GM12878 (cell line): ENCODE results near the gene ANXA11. TPM values are rescaled to one million over a fixed set of nuclear protein-coding genes. Genes with fewer than 3 reads are reported as not detected.

ENCODE experiments used
- ATAC-seq: fragments of 200-7000 bp; cut with Tn5 transposase; 3 replicates; pipeline ENCODE4 v1.9.1; 2020; ENCODE audit warnings: mild to moderate bottlenecking, moderate library complexity
- BruUV-seq: library from RNA; stranded (reverse); fragments of 400-500 nt; replicated peaks from 2 replicates; lab custom pipeline; 2021; lab: Mats Ljungman, UMichigan
- CTCF ChIA-PET: fragments of 300-600 bp; sonication (Branson Sonifier 250); formaldehyde crosslinking; extraction: SDS; loops from one replicate; lab custom pipeline; 2021; ENCODE audit warnings: inconsistent platforms; lab: Yijun Ruan, JAX
- POLR2A ChIA-PET: fragments of 350-600 bp; formaldehyde crosslinking; extraction: SDS; loops from one replicate; lab custom pipeline; 2021; ENCODE audit warnings: inconsistent platforms; lab: Charles Lee
- RAD21 ChIA-PET: fragments of 300-600 bp; sonication (Branson Sonifier 250); formaldehyde crosslinking; loops from one replicate; lab custom pipeline; 2023; ENCODE audit warnings: antibody characterized with exemption; ENCODE audit not compliant: unreplicated experiment; lab: Charles Lee
- SMC1A ChIA-PET: fragments of 300-600 bp; sonication (Branson Sonifier 250); formaldehyde crosslinking; loops from one replicate; lab custom pipeline; 2023; ENCODE audit not compliant: unreplicated experiment, uncharacterized antibody; lab: Charles Lee
- DNase-seq: peaks from one replicate; pipeline ENCODE4 v3.0.0-alpha.2; 2011; ENCODE audit warnings: low read depth, low spot score
- FAIRE-seq: peaks from 3 replicates; lab custom pipeline; 2011; peaks lifted over from hg19 to GRCh38; lab: Jason Lieb, UNC
- H2AFZ ChIP-seq: 2 replicates; pipeline ENCODE4 v1.6.0; 2011; ENCODE audit warnings: low read depth, low read length, control low read depth; ENCODE audit not compliant: control insufficient read depth
- H3K27ac ChIP-seq: 2 replicates; pipeline ENCODE4 v1.5.1; 2011; ENCODE audit warnings: control low read depth; ENCODE audit not compliant: control insufficient read depth, insufficient read depth
- H3K27me3 ChIP-seq, 2 experiments: replicated peaks in 1 of 2; 2 replicates each; pipeline versions ENCODE4 v1.6.0 to v1.6.1; 2011; ENCODE audit warnings: low read length in 1 of 2; ENCODE audit not compliant: control insufficient read depth in 2 of 2, insufficient read depth in 2 of 2
- H3K36me3 ChIP-seq, 2 experiments: 2 replicates each; pipeline ENCODE4 v1.5.1; 2011; ENCODE audit warnings: low read length in 1 of 2; ENCODE audit not compliant: control insufficient read depth in 2 of 2, insufficient read depth in 2 of 2
- H3K4me1 ChIP-seq: 2 replicates; pipeline ENCODE4 v1.6.1; 2011; ENCODE audit warnings: mild to moderate bottlenecking, low read length, moderate library complexity, mixed read lengths; ENCODE audit not compliant: control insufficient read depth, insufficient read depth
- H3K4me2 ChIP-seq: 2 replicates; pipeline ENCODE4 v1.6.0; 2011; ENCODE audit warnings: control low read depth; ENCODE audit not compliant: control insufficient read depth, insufficient read depth
- H3K4me3 ChIP-seq: fragments of 200-600 bp; sonication (generic); 2 replicates; pipeline ENCODE4 v1.5.1; 2016
- H3K79me2 ChIP-seq: 2 replicates; pipeline ENCODE4 v1.6.0; 2011; ENCODE audit warnings: low read length; ENCODE audit not compliant: control insufficient read depth, insufficient read depth
- H3K9ac ChIP-seq: 2 replicates; pipeline ENCODE4 v1.8.0; 2011; ENCODE audit warnings: low read length, control low read depth, mixed read lengths; ENCODE audit not compliant: control insufficient read depth, insufficient read depth
- H3K9me3 ChIP-seq: replicated peaks from 3 replicates; pipeline ENCODE4 v1.5.1; 2011; ENCODE audit warnings: mild to moderate bottlenecking, low read length; ENCODE audit not compliant: control insufficient read depth, insufficient read depth
- H4K20me1 ChIP-seq: 2 replicates; pipeline ENCODE4 v1.6.0; 2011; ENCODE audit not compliant: control insufficient read depth, insufficient read depth
- CREB1 ChIP-seq: IDR thresholded peaks from 2 replicates; pipeline ENCODE4 v1.6.1; 2012; ENCODE audit warnings: low read depth, mild to moderate bottlenecking, inconsistent platforms
- FOXK2 ChIP-seq: fragments of 450-650 bp; IDR thresholded peaks from 2 replicates; pipeline ENCODE4 v1.6.1; 2017; ENCODE audit warnings: mild to moderate bottlenecking, moderate library complexity
- HDAC2 ChIP-seq: fragments of 200-600 bp; sonication (generic); IDR thresholded peaks from 2 replicates; pipeline ENCODE4 v1.6.1; 2017
- JUND ChIP-seq: IDR thresholded peaks from 2 replicates; pipeline ENCODE4 v1.6.1; 2012; ENCODE audit warnings: low read depth, mild to moderate bottlenecking, low read length, improper control_type of control experiment, moderate library complexity
- KLF5 ChIP-seq: fragments of 450-650 bp; IDR thresholded peaks from 2 replicates; pipeline ENCODE4 v1.6.1; 2014; ENCODE audit warnings: mild to moderate bottlenecking; ENCODE audit not compliant: partially characterized antibody
- MYC ChIP-seq: IDR thresholded peaks from 2 replicates; pipeline ENCODE4 v1.6.1; 2011; ENCODE audit warnings: mild to moderate bottlenecking, low read length, moderate library complexity, inconsistent platforms; ENCODE audit not compliant: insufficient read depth, insufficient replicate concordance, insufficient read length, severe bottlenecking
- RBBP5 ChIP-seq: fragments of 200-600 bp; sonication (generic); conservative IDR thresholded peaks from 2 replicates; pipeline ENCODE4 v1.6.1; 2016
- RELA ChIP-seq: fragments of 450-650 bp; IDR thresholded peaks from 2 replicates; pipeline ENCODE4 v1.8.0; 2014; ENCODE audit warnings: borderline replicate concordance; ENCODE audit not compliant: partially characterized antibody
- SREBF2 ChIP-seq: IDR thresholded peaks from 2 replicates; pipeline ENCODE4 v1.6.1; 2012; ENCODE audit warnings: mild to moderate bottlenecking, low read length
- SRF ChIP-seq, 2 experiments: IDR thresholded peaks; 2 replicates each; pipeline ENCODE4 v1.6.1; 2011; ENCODE audit warnings: low read depth in 2 of 2, low read length in 2 of 2, mild to moderate bottlenecking in 1 of 2, moderate library complexity in 1 of 2
- TARDBP ChIP-seq: IDR thresholded peaks from 2 replicates; pipeline ENCODE4 v1.6.1; 2016; ENCODE audit warnings: borderline replicate concordance
- USF2 ChIP-seq: IDR thresholded peaks from 2 replicates; pipeline ENCODE4 v1.6.1; 2011; ENCODE audit warnings: low read depth, low read length, improper control_type of control experiment, borderline replicate concordance
- WGBS: methylation state at CpG from one replicate; pipeline ENCODE4 v1.1.6; 2016; ENCODE audit warnings: low lambda C conversion rate; ENCODE audit not compliant: insufficient replicate concordance, insufficient coverage; ENCODE audit errors: missing lambda C conversion rate; 5-methylcytosine and 5-hydroxymethylcytosine counted together
- in situ Hi-C: fragments of 300-500 bp; cut with MboI; formaldehyde crosslinking; loops from 9 replicates; pipeline ENCODE4 v1.14.3; 2018; ENCODE audit warnings: mixed read lengths
- intact Hi-C: fragments of 100-400 bp; cut with micrococcal nuclease; formaldehyde crosslinking; loops from one replicate; pipeline ENCODE4 v1.14.2; 2022; ENCODE audit not compliant: unreplicated experiment
- polyA plus RNA-seq, 11 experiments: library from polyadenylated mRNA; depleted of rRNA in 4 of 11; unstranded in 6 of 11; stranded (reverse) in 5 of 11; fragments of >200 nt; fragmentation: Nextera tagmentation in 4 of 11; fragmentation: Illumina TruSeq in 1 of 11; extraction: Ambion mirVana in 4 of 11; extraction: Trizol in 1 of 11; gene quantifications; 1 replicate in 1 of 11; 2 replicates in 10 of 11; pipeline versions ENCODE4 v1.2.1 to v1.2.3, GENCODE V29; 2011 to 2016; ENCODE audit warnings: inconsistent platforms in 2 of 11, missing spikeins in 2 of 11, low read depth in 1 of 11
- total RNA-seq, 4 experiments: library from RNA; depleted of rRNA in 3 of 4; stranded (reverse); fragments of >200 nt in 3 of 4; fragmentation: Illumina TruSeq in 1 of 4; extraction: Trizol in 1 of 4; gene quantifications; 2 replicates each; pipeline versions ENCODE4 v1.2.1 to v1.2.3, GENCODE V29; 2013 to 2021
- TF ChIP-seq, protein P1 (sequence below): fragments of 450-650 bp; IDR thresholded peaks from 2 replicates; pipeline ENCODE4 v1.6.1; 2016; ENCODE audit warnings: mild to moderate bottlenecking
- TF ChIP-seq, protein P2 (sequence below): IDR thresholded peaks from 2 replicates; pipeline ENCODE4 v1.6.1; 2012; ENCODE audit warnings: mild to moderate bottlenecking, low read depth, low read length

ANXA11 gene
- total and polyA plus RNA-seq, 10 of the 15 experiments (the other 5 are each of a cell fraction or from before 2014, with no cell fraction given): 25.0 to 129 (median 72.2) TPM

DNA sequence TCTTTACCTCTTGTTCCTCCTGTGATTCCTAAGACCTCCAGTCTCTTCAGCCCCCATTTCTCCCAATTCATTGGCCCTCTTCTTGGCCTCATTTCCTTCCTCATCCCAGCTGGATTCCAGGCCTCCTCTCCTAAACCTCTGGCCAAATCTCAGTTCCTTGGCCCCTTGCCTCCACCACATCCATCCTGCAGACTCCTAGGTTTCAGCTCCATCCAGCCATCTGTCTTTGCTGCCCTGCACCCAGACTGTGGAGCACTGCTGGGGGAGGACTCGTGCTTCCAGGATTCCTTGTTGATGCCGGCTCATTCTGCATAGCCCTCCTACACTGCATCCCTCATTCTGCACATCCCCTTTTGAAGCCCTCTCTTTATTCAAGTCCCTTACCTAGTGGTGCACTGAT lies 66.1 kb downstream of the ANXA11 start:
- in situ Hi-C loops (no loop called here), intact Hi-C loops (no loop called here)
- no peak overlapping the region for H3K9ac ChIP-seq
- no peaks in the 10 kb centered on the region for H3K79me2 ChIP-seq
- RAD21 ChIA-PET: no interaction called here
- BruUV-seq: no TSS peak
- H3K27ac ChIP-seq: no peak overlapping the region
- 49% methylated on average over 2 of the region's 2 CpGs for WGBS
- no peak overlapping the region for H2AFZ ChIP-seq
- no peaks in the 10 kb centered on the region for H3K9me3 ChIP-seq
- no peaks in the 10 kb centered on the region for H3K36me3 ChIP-seq
- DNase-seq (no peak), ATAC-seq (no peak), FAIRE-seq (no peak)
- CTCF ChIA-PET: interaction anchor here (1.1 kb wide), 1 partner anchor 83 kb away, joined by 3 read pairs; no protein-coding TSS in a partner anchor
- no peaks in the 10 kb centered on the region for H4K20me1 ChIP-seq
- no peak overlapping the region for H3K4me3 ChIP-seq
- peaks cover 4% of the 10 kb centered on the region for H3K4me1 ChIP-seq
- POLR2A ChIA-PET: interaction anchor here (0.6 kb wide), 1 partner anchor 21 kb away, joined by 3 read pairs; no protein-coding TSS in a partner anchor
- SMC1A ChIA-PET: no interaction called here
- H3K4me2 ChIP-seq: no peak overlapping the region
- no peak for TF ChIP-seq MYC
- TF ChIP-seq FOXK2: no peak
- TF ChIP-seq HDAC2: no peak
- TF ChIP-seq, protein P1, sequence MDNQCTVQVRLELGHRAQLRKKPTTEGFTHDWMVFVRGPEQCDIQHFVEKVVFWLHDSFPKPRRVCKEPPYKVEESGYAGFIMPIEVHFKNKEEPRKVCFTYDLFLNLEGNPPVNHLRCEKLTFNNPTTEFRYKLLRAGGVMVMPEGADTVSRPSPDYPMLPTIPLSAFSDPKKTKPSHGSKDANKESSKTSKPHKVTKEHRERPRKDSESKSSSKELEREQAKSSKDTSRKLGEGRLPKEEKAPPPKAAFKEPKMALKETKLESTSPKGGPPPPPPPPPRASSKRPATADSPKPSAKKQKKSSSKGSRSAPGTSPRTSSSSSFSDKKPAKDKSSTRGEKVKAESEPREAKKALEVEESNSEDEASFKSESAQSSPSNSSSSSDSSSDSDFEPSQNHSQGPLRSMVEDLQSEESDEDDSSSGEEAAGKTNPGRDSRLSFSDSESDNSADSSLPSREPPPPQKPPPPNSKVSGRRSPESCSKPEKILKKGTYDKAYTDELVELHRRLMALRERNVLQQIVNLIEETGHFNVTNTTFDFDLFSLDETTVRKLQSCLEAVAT: no peak
- TF ChIP-seq, protein P2, sequence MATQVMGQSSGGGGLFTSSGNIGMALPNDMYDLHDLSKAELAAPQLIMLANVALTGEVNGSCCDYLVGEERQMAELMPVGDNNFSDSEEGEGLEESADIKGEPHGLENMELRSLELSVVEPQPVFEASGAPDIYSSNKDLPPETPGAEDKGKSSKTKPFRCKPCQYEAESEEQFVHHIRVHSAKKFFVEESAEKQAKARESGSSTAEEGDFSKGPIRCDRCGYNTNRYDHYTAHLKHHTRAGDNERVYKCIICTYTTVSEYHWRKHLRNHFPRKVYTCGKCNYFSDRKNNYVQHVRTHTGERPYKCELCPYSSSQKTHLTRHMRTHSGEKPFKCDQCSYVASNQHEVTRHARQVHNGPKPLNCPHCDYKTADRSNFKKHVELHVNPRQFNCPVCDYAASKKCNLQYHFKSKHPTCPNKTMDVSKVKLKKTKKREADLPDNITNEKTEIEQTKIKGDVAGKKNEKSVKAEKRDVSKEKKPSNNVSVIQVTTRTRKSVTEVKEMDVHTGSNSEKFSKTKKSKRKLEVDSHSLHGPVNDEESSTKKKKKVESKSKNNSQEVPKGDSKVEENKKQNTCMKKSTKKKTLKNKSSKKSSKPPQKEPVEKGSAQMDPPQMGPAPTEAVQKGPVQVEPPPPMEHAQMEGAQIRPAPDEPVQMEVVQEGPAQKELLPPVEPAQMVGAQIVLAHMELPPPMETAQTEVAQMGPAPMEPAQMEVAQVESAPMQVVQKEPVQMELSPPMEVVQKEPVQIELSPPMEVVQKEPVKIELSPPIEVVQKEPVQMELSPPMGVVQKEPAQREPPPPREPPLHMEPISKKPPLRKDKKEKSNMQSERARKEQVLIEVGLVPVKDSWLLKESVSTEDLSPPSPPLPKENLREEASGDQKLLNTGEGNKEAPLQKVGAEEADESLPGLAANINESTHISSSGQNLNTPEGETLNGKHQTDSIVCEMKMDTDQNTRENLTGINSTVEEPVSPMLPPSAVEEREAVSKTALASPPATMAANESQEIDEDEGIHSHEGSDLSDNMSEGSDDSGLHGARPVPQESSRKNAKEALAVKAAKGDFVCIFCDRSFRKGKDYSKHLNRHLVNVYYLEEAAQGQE: no peak
- no peak for TF ChIP-seq KLF5
- no peak for TF ChIP-seq SRF (IDR thresholded peaks at IDR 0.05; ENCODE audit: low read depth in 2 of 2, low read length in 2 of 2)
- no peak for TF ChIP-seq RELA
- no peak for TF ChIP-seq TARDBP
- TF ChIP-seq CREB1: no peak
- no peak for TF ChIP-seq USF2
- no peak for TF ChIP-seq RBBP5
- TF ChIP-seq JUND: no peak
- no peak for TF ChIP-seq SREBF2
- H3K27me3 ChIP-seq: no peaks in the 10 kb centered on the region; a peak in 1 of 4 replicates
